H9 (cell line): Measurements from ENCODE around the gene RCAN3. TPM values are rescaled to one million over a fixed set of nuclear protein-coding genes. Genes with fewer than 3 reads are reported as not detected.

Experiments used
- DNase-seq: peaks from one replicate; pipeline ENCODE4 v3.0.0-alpha.2; 2017
- H2AFZ ChIP-seq: one replicate; pipeline ENCODE4 v1.6.1; 2013; ENCODE audit warnings: mild to moderate bottlenecking, low read length, control low read depth, moderate library complexity
- H2AK5ac ChIP-seq: 2 replicates; pipeline ENCODE4 v1.6.1; 2013; ENCODE audit warnings: low read length, control low read depth, mixed read lengths; ENCODE audit not compliant: insufficient read length
- H2BK120ac ChIP-seq: one replicate; pipeline ENCODE4 v1.6.1; 2013; ENCODE audit warnings: low read depth, mild to moderate bottlenecking, low read length, control low read depth, inconsistent platforms; ENCODE audit not compliant: poor library complexity, severe bottlenecking
- H2BK12ac ChIP-seq: 2 replicates; pipeline ENCODE4 v1.6.1; 2013; ENCODE audit warnings: low read length, control low read depth, mixed read lengths, low read depth; ENCODE audit not compliant: insufficient read length
- H2BK15ac ChIP-seq: 2 replicates; pipeline ENCODE4 v1.6.1; 2013; ENCODE audit warnings: low read depth, low read length, control low read depth
- H2BK20ac ChIP-seq: one replicate; pipeline ENCODE4 v1.6.1; 2013; ENCODE audit warnings: low read depth, mild to moderate bottlenecking, low read length, control low read depth, inconsistent platforms; ENCODE audit not compliant: poor library complexity, severe bottlenecking
- H2BK5ac ChIP-seq: 2 replicates; pipeline ENCODE4 v1.6.1; 2013; ENCODE audit warnings: low read length, control low read depth, mixed read lengths; ENCODE audit not compliant: insufficient read length
- H3K14ac ChIP-seq: 2 replicates; pipeline ENCODE4 v1.6.1; 2013; ENCODE audit warnings: low read length, control low read depth; ENCODE audit not compliant: insufficient read depth
- H3K18ac ChIP-seq: 2 replicates; pipeline ENCODE4 v1.6.1; 2013; ENCODE audit warnings: low read depth, mild to moderate bottlenecking, mixed read lengths, low read length, control low read depth; ENCODE audit not compliant: insufficient read length
- H3K23ac ChIP-seq: 2 replicates; pipeline ENCODE4 v1.6.1; 2013; ENCODE audit warnings: low read length, control low read depth, mixed read lengths, low read depth; ENCODE audit not compliant: insufficient read length
- H3K23me2 ChIP-seq: 2 replicates; pipeline ENCODE4 v1.6.1; 2013; ENCODE audit warnings: low read depth, mild to moderate bottlenecking, mixed read lengths, low read length, control low read depth; ENCODE audit not compliant: insufficient read length, poor library complexity, severe bottlenecking
- H3K27ac ChIP-seq: 2 replicates; pipeline ENCODE4 v1.5.1; 2013; ENCODE audit warnings: low read length, control low read depth, mixed read lengths, low read depth; ENCODE audit not compliant: insufficient read length
- H3K27me3 ChIP-seq: 2 replicates; pipeline ENCODE4 v1.6.1; 2013; ENCODE audit warnings: low read length, control low read depth, inconsistent platforms; ENCODE audit not compliant: insufficient read depth
- H3K4ac ChIP-seq: 2 replicates; pipeline ENCODE4 v1.6.1; 2013; ENCODE audit warnings: low read depth, mild to moderate bottlenecking, control low read depth, inconsistent platforms, low read length, moderate library complexity
- H3K4me1 ChIP-seq: 2 replicates; pipeline ENCODE4 v1.6.1; 2013; ENCODE audit warnings: low read length, control low read depth, inconsistent platforms; ENCODE audit not compliant: insufficient read depth
- H3K4me2 ChIP-seq: 2 replicates; pipeline ENCODE4 v1.6.1; 2013; ENCODE audit warnings: low read length, control low read depth, mixed read lengths; ENCODE audit not compliant: insufficient read length, insufficient read depth
- H3K56ac ChIP-seq: 2 replicates; pipeline ENCODE4 v1.6.1; 2013; ENCODE audit warnings: low read depth, mild to moderate bottlenecking, mixed read lengths, low read length, control low read depth; ENCODE audit not compliant: insufficient read length
- H3K79me1 ChIP-seq: 2 replicates; pipeline ENCODE4 v1.6.1; 2013; ENCODE audit warnings: low read depth, mild to moderate bottlenecking, moderate library complexity, low read length, control low read depth, inconsistent platforms; ENCODE audit not compliant: insufficient read depth, poor library complexity, severe bottlenecking
- H3K79me2 ChIP-seq: 2 replicates; pipeline ENCODE4 v1.6.1; 2013; ENCODE audit warnings: low read length, control low read depth, inconsistent platforms; ENCODE audit not compliant: insufficient read depth
- H3K9ac ChIP-seq: 2 replicates; pipeline ENCODE4 v1.6.1; 2013; ENCODE audit warnings: low read length, control low read depth, mixed read lengths; ENCODE audit not compliant: insufficient read length; ENCODE audit errors: extremely low read depth
- H3K9me3 ChIP-seq: one replicate; pipeline ENCODE4 v1.6.1; 2013; ENCODE audit warnings: low read depth, low read length, inconsistent platforms; ENCODE audit not compliant: control insufficient read depth
- H3T11ph ChIP-seq: one replicate; pipeline ENCODE4 v1.6.1; 2013; ENCODE audit warnings: mild to moderate bottlenecking, low read length, control low read depth, inconsistent platforms
- H4K20me1 ChIP-seq: one replicate; pipeline ENCODE4 v1.6.1; 2013; ENCODE audit not compliant: control insufficient read depth, insufficient read length, insufficient read depth
- H4K5ac ChIP-seq: 2 replicates; pipeline ENCODE4 v1.6.1; 2013; ENCODE audit warnings: low read depth, mild to moderate bottlenecking, mixed read lengths, low read length, control low read depth; ENCODE audit not compliant: insufficient read length
- H4K8ac ChIP-seq: replicated peaks from 2 replicates; pipeline ENCODE4 v1.6.1; 2013; ENCODE audit warnings: low read length, control low read depth, mixed read lengths, low read depth; ENCODE audit not compliant: insufficient read length
- H4K91ac ChIP-seq: 2 replicates; pipeline ENCODE4 v1.6.1; 2013; ENCODE audit warnings: low read depth, mild to moderate bottlenecking, moderate library complexity, mixed read lengths, low read length, control low read depth; ENCODE audit not compliant: insufficient read length
- H3K27ac Mint-ChIP-seq, 3 experiments: 2 replicates in 2 of 3; 3 replicates in 1 of 3; pipeline ENCODE4 v1.8.0; 2020 to 2021; ENCODE audit warnings: mixed read lengths in 3 of 3, mild to moderate bottlenecking in 1 of 3, moderate library complexity in 1 of 3
- H3K27me3 Mint-ChIP-seq: 2 replicates; pipeline ENCODE4 v1.8.0; 2021; ENCODE audit warnings: low read depth, mild to moderate bottlenecking, moderate library complexity, mixed read lengths
- H3K36me3 Mint-ChIP-seq, 3 experiments: 2 replicates in 2 of 3; 3 replicates in 1 of 3; pipeline ENCODE4 v1.8.0; 2020 to 2021; ENCODE audit warnings: low read depth in 3 of 3, mixed read lengths in 3 of 3; ENCODE audit not compliant: insufficient read depth in 1 of 3
- H3K4me1 Mint-ChIP-seq, 2 experiments: 2 replicates each; pipeline ENCODE4 v1.8.0; 2020; ENCODE audit warnings: mixed read lengths in 2 of 2
- H3K4me3 Mint-ChIP-seq, 2 experiments: 2 replicates in 1 of 2; 3 replicates in 1 of 2; pipeline ENCODE4 v1.8.0; 2020 to 2021; ENCODE audit warnings: mild to moderate bottlenecking in 2 of 2, mixed read lengths in 2 of 2, moderate library complexity in 1 of 2
- H3K9me3 Mint-ChIP-seq, 2 experiments: 2 replicates in 1 of 2; 3 replicates in 1 of 2; pipeline ENCODE4 v1.8.0; 2020; ENCODE audit warnings: mild to moderate bottlenecking in 2 of 2, mixed read lengths in 2 of 2, moderate library complexity in 1 of 2
- CTCF ChIP-seq: fragments of 200-600 bp; sonication (generic); conservative IDR thresholded peaks from 3 replicates; pipeline ENCODE4 v1.8.0; 2021; ENCODE audit warnings: antibody characterized with exemption, mild to moderate bottlenecking
- WGBS: extraction: QIAGEN DNeasy Blood & Tissue Kit; methylation state at CpG from one replicate; pipeline ENCODE4 v1.1.7; 2013; ENCODE audit warnings: missing lambda C conversion rate, low lambda C conversion rate, mixed read lengths; ENCODE audit not compliant: insufficient read length; ENCODE audit errors: extremely low coverage; 5-methylcytosine and 5-hydroxymethylcytosine counted together
- total RNA-seq: library from RNA; stranded (reverse); gene quantifications from 2 replicates; pipeline ENCODE4 v1.2.1, GENCODE V29; 2021

Gene RCAN3
- total RNA-seq, 1 experiment from 2014 or later, result 13.0 TPM

- H3K9me3 ChIP-seq, result no peaks in the 10 kb centered on the region
- no peak overlapping the region for H3K18ac ChIP-seq
- H3K4me3 Mint-ChIP-seq, result no peak overlapping the region
- no peak overlapping the region for H4K5ac ChIP-seq
- no peaks in the 10 kb centered on the region; a peak in 1 of 7 replicates for H3K36me3 Mint-ChIP-seq
- H3K27me3 Mint-ChIP-seq, result peaks cover 49% of the 10 kb centered on the region
- H4K20me1 ChIP-seq, result no peaks in the 10 kb centered on the region
- H3K79me2 ChIP-seq, result no peaks in the 10 kb centered on the region
- H3K27ac Mint-ChIP-seq, result no peak overlapping the region
- H3K79me1 ChIP-seq, result no peaks in the 10 kb centered on the region
- no peak overlapping the region for H3K4ac ChIP-seq
- H3K23ac ChIP-seq, result no peak overlapping the region
- H2BK120ac ChIP-seq, result no peak overlapping the region
- H3K23me2 ChIP-seq, result peaks cover 7% of the 10 kb centered on the region
- no peak overlapping the region for H3K27ac ChIP-seq
- no peak overlapping the region for H2AFZ ChIP-seq
- H2BK15ac ChIP-seq, result no peak overlapping the region
- H4K91ac ChIP-seq, result no peak overlapping the region
- H3K4me2 ChIP-seq, result no peak overlapping the region
- H3K4me1 ChIP-seq, result no peaks in the 10 kb centered on the region; the same call in 1 of the 2 replicates
- no peaks in the 10 kb centered on the region for H3K9me3 Mint-ChIP-seq
- H2BK20ac ChIP-seq, result no peak overlapping the region
- no CpG with 5 or more reads among the region's 9 CpGs for WGBS
- H3K27me3 ChIP-seq, result no peaks in the 10 kb centered on the region; the same call in 1 of the 2 replicates
- H3K9ac ChIP-seq, result no peak overlapping the region
- H2AK5ac ChIP-seq, result no peak overlapping the region
- H2BK12ac ChIP-seq, result no peak overlapping the region
- no peak overlapping the region for H3K56ac ChIP-seq
- no peak for DNase-seq
- H3K4me1 Mint-ChIP-seq, result peaks cover 17 to 26% of the 10 kb centered on the region in 2 experiments
- no peak overlapping the region for H3K14ac ChIP-seq
- no peak overlapping the region for H4K8ac ChIP-seq
- no peak for TF ChIP-seq CTCF
- no peak overlapping the region for H2BK5ac ChIP-seq
- H3T11ph ChIP-seq, result no peak overlapping the region
These were observed 55.1 kb downstream of the RCAN3 start for GRCh38 chr1:24557711-24558131.
